DLD1 (cell line): ENCODE data around the gene LRIG1.

Experiments
- in situ Hi-C: cut with HindIII; loops from 2 replicates; pipeline ENCODE4 v1.10.0; 2017; ENCODE audit warnings: low sequenced_read_pairs

The LRIG1 gene

DNA sequence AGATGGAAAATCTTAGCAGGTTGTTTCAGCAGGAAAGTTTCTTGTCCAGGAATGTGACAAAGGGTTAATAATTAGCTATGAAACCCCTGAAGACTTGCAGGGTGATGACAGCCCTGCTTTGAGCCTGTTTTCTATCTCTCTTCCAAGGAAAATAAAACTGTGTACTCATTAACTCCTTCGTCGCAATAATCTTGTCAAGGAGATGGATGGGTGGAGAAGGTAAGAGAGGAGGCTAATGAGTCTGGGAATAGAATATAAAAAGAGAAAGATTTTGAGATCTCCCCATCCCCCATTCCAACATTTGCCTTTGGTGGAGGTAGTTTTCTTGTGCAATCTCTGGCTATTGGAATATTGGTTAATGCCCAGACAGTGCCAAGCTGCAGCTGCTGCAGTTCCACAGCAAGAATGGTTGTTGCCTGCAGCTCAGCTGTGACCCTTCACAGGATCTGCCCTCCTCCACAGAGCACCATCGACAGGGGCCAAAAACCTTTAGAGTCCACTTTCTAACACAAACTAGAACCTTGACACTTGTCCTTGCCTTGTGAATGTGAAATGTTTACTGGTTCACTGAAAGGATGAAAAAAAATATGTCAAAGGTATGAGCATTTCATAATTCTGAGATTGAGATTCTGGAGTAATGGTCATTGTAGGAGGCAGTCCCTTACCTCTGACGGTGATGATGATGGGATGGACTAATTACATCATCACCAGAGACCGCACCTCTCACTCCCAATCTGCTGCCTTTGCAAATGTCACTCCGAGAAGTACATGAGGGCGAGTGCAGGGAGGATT is 4.2 kb upstream of the LRIG1 start:
- in situ Hi-C loops: no loop called here

DNA sequence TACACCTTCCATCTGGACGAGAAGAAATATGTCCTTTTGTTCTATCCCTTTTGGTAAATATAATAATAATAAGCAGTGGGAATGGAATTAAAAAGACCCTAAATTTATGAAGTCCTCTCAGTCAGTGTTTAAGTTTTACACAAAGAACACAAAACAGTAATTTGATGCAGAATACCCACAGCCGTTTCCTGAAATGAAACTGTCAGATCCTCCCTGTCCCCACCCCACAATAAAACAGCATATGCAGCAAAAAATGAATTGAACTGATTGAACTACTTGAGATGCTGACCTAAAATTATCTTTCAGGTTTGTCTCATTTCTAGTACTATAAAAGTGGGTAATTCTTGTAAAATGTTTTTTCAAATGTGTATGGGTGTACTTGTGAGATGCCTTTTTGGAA is 2.2 kb upstream of the LRIG1 start:
- in situ Hi-C loops: no loop called here

DNA sequence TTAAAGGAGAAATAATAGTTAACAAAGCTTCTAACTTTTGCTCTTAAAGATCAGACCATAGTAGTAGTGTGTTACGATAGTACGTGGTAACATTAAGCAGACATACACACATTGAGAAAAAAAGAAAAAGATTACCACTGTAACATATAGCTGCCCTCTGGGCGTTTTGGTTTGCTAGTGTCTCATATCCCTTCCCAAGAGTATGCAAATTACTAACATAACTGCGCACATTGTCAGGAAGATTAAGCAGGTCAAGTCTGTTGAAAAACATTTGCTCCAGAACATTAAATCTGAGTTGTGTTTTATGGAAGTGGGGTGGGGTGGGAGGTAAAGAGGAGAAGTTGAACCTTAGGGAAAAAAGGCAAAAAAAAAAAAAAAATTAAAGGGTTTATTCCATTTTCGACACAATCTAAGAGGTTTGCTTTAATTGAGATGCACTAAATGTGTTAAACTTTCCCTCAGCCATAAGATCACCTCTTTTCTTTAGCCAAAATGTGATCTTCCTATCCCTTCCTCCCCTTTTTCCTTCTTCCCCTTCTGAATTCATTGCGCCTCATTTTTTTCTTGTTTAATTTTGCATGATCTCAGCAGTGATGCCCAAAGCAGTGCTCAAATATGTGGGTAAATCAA is 1.5 kb upstream of the LRIG1 start:
- in situ Hi-C loops: no loop called here

DNA sequence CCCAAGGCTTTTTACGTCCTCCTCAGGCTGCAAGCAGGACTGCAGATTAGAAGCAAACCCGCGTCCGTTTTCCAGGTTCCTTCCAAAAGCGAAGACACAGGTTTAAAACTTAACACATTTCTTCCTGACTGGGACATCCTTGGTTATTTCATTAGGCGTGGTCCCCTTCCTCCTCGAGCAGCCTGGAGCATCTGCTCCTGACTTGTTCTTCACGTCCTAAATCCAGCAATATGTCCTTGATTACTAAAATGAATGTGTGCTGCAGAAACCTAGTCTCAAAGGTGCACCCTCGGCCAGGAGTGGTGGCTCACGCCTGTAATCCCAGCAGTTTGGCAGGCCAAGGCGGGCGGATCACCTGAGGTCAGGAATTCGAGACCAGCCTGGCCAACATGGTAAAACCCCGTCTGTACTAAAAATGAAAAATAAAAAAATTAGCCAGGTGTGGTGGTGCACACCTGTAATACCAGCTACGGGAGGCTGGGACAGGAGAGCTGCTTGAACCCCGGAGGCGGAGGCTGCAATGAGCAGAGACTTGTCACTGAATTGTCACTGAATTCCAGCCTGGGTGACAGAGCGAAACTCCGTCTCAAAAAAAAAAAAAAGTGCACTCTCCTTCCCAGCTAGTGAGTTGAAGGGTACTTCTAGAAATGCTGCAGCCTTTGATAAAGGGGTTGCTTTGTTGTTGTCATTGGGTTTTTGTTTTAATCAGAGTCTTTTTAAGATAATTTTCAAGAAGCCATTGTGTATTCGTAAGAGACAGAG is 842 bp upstream of the LRIG1 start:
- in situ Hi-C loops: no loop called here

DNA sequence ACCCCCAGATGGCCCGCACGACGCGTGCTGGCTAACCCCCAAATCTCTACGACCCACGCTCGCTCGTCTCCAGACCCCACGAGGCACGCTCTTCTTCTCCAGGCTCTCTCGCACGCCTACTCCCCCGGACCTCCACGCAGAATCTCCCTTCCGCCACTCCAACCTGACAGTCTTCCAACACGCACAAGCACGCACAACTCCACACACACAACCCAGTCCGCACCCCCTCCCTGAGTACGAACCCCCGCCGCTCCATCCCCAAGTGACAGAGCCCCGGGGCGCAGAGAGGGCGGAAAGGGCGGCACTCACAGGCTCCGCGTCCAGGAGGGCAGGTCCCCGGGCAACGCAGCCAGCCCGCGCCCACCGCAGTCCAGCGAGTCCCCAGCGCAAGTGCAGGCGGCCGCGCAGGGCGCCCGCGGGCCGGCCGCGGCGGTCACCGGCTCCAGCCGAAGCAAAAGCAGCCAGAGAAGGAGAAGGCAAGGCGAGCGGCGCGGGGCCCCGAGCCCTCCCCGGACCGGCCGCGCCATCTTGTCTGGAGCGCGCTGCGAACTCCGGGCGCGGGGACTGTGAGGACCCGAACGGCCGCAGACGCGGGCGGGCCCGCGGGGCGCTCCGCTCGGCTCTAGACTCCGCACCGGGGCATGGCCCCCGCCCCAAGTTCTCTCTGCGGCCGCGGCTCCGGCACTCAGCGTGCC is 794 bp downstream of the LRIG1 start:
- in situ Hi-C loops: no loop called here

DNA sequence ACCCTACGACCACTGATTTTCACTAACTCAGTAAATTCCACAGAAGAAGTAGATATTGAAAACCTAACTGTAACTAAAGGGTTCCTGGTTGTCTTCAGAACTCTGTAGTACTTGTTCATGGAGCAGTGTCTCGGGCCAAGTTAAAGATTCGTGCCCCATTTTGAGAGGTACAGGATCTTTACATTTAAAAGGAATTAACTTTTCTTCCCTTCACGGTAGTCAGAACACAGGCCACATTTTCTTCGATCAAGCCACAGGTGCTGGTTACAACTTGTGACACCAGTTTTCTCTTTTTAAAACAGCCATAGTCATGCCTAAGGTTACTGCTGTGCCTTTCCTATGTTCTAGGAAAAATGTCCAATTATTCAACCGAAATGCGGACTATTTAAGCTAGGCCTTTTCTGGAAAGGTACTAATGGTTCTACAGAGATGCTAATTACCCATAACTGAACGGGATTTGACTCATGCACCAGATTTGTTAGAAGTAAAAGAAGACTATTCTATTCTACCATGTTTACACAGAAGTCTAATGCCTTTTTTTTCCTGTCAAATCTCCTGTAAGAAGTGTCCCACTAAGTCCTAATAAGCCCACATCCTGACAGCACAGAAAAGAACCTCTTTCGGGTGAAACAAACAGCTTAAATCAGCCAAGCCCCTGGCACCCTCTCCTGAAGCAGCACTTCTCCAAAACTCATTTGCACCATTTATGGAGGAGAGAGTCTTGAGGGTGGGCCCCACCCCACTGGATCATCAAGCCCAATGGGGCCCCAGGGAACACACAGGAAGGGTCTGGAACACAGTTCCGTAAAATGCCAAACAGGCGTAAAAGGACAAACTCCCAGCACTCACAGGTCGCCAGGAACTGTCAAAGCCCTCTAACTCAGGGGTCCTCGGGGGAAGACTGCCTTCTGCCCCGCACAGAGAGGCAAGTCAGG is 1.9 kb downstream of the LRIG1 start:
- in situ Hi-C loops: no loop called here

DNA sequence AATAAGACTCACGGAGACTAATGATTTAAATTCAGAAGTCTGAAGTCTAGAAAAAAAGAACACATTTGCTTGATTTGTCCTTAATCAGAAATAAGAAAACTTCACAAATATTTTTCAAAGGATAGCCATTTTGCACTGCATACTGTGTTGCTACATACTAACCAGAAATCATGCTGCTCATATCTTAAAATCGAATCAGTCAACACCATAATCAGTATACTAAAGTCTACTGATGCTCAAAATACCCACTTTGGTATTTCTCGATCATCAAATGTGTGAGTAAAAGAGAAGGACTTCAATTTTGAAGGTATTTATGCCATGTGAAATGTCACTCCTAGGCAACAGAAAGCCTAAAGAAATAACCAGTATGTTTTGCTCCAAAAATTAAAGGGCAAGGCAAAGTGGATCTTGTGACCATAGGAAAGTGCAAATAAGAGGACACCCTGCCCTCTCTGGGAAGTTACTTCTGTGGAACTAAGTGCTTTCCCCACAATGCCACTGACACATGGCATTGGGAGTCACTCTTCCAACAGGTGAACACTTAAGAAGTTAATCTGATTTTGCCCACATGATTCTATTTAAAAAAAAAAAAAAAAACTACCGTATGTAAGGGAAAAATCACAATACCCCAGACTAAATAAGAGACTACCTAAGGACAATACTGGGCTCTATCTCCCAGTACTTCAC is 2.7 kb downstream of the LRIG1 start:
- in situ Hi-C loops: no loop called here

DNA sequence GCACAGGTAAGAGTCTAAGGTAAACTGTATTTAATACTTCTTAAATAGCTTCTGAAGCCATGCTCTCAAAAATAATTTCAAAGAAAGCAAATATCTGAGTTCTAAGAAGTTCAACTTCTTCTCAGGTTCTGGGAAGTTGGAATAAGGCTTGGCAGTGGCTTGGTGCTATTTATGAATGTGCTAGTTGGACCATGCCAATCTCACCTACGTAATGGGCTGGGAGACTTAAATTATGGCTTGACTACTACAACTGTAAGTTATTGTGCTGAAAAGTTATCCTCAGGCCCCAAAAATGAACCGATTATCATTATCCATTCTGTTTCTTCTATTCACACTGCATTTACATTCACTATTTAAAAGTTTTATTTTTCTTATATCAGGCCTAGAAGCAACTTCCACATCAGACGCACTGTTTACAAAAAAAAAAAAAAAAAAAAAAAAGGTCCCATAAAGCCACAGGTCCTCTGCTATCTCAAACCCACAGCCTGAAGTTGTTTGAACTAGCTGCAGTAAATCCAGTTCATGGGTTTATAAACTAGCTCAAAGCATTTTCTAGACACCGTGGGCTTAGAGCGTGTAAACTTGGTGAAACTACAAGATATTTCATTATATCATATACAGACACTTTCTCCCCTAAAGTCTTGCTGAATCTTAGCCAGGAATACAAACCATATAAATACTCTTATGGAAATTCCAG is 3.4 kb downstream of the LRIG1 start:
- in situ Hi-C loops: no loop called here

DNA sequence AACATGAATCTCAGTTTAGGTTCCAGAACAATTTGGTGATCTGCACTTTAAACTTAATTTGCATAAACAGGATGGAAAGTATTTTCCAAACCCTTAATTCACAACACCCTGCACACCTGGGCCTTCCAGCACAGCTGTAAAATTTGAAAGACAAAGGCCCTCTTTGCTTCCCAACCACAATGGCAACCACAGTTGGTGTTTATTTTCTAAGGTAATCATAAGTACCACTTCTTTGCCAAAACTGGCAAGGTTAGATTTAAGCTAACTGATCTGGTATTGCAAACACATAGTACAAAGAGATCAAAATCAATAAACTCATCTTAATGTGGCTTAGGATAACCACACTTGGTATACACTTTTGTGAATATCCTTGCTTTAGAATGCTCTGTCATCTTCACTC is 4.1 kb downstream of the LRIG1 start:
- in situ Hi-C loops: no loop called here

DNA sequence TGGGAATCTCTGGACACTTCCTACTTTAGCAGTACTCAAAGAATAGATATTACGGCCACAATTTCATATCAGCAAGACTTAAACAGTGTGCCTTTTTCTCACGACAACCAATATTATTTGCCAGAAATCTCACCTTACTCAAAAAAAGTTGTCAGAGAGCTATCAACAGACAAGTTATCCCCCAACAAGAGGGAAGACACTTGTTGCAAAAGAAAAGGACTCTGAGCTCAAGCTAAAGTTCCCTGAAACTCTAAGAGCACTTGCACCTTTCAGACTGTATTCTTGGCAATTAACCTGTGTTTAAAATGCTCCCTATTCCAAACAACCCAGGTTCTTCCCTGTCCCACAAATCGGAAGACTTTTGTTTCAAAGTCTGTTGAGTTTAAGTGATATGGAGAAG is 4.5 kb downstream of the LRIG1 start:
- in situ Hi-C loops: no loop called here

DNA sequence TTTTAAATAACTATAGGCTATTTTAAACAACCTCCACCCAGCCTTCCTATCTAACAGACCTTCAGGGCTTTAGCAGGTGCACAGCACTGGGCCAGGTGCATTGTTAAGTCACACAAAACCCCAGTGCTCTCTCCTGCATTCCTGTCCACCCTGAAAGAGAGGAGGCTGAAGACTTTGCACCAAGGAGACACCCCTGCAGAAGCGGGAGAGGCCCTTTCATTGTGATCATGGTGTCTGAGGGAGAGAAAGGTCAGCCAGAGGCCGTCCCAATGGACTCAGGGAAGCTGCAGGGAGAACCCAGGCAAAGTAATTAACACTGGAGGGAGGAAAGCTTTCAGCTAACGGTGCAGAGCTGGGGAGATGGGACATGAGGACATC is 5.2 kb downstream of the LRIG1 start:
- in situ Hi-C loops: no loop called here

DNA sequence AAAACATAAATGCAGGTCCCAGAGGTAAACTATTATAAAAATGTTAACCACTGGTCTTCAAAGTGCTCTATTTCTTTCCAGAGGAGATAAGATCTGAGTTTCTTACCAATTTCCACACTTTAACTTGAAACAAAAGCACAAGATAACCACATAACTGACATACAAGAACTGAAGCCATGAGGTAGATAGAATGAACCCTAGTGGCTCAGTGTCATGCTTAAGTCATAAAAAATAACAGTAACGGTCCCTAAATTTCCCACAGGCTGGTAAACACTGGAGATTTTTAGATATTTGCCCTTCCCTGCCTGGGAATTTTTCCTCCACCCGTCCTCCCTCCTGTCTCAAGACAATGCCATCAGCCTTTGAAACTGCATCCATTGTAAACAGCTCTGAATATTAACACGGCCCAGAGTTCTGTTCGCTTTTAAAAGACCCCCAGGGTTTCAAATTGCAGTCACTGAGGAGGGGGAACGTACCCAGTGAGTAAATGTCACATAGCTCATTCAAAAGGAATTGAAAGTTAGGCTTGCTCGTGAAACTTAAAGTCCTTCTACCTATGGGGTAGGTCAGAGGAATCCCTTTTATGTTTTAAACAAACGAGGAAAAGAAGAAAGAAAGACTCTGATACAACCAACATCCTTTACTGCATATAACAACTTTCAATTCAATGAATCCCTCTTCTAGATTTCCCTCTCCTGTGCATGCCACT is 5.7 kb downstream of the LRIG1 start:
- in situ Hi-C loops: no loop called here

DNA sequence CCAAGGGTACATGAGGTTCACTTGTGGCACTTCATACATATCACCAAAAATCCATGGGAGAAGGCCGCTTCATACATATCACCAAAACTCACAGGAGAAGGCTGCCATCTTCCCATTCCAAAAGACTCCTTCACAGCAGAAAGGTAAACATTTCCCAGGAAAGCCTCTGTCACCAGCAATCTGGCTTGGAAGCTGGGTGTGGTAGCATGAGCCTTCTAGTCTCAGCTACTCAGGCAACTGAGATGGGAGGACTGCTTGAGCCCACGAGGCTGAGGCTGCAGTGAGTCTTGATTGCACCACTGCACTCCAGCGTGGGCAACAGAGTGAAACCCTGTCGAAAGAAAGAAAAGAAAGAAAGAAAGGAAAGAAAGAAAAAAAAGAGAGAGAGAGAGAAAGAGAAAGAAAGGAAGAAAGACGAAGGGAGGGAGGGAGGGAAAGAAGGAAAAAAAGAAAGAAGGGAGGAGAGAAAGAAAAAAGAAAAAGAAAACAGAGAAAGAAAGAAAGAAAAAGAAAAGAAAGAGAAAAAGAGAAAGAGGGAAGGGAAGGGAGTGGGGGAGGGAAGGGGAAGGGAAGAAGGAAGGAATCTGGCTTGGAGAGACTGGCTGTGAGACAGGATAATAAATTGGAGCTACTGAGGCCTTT is 7.2 kb downstream of the LRIG1 start:
- in situ Hi-C loops: no loop called here

DNA sequence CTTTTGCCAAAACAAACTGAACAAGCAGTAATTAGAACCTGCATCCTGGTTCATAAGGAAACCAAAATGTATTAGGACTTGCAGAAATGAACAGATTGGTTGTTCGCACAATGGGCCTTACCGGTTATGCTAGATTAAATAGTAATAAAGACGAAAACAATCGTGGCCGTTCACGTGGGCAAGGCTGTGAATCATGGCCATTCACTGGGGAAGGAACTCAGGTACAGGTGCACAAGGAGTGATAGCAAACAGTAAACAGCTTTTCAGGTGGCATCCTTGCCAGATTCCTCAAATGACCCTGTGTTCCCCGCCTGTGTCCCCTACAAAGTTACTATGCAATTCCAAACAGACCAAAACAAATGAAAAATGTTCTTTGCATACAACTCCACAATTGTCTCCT is 8.2 kb downstream of the LRIG1 start:
- in situ Hi-C loops: no loop called here

DNA sequence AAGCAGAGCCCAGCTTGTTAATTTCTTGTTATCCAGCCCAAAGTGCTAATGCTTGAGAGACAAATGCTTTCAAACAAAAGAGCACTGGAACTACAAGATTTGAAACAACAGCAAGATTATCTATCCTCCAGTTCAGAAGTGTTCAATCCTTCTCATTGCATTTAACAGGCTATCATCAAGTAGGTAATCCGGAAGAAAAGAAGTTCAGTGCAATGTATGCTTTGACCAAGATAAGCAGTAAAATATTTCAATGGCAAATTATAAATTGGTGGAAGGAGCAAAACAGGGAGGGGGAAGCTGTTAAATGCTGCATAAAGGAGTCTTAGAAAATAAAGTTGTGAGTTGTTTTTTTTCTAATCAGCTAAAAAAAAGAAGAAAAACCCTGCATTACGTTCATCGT is 8.8 kb downstream of the LRIG1 start:
- in situ Hi-C loops: no loop called here

DNA sequence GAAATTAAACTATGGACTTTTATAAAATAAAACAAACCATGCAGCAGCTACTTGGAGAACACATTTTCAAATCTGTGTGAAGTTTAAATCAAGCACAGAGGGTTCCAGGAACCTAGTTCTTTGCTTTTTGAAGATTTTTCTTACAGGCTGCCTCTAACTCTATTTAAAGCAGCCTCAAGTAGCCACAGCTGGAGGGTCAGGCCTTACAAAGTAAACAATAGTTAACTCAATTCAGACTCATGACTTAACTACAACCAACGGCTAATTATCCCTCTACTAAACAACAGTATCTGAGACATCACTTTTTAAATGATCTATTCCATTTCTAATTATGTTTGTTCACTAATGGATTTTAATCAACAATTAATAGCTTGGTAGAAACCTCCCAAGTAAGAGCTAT is 9.8 kb downstream of the LRIG1 start:
- in situ Hi-C loops: no loop called here

DNA sequence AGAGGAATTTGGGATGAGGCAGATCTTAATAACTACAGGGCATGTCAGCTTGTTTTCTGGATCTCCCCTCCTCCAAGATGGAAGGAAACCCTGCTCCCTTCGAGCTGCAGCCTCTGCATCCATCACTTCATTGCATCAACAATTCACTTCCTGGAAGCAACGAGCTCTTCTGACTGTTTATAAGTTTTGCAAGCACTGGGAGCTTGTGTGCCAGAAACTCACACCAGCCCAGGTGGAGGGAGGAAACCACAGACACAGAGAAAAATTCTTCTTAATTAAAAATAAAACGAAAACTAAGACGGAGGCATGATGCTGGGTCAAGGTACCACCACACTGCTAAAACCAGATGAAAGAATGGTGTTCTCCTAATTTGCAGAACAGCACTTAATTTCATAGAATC is 10.6 kb downstream of the LRIG1 start:
- in situ Hi-C loops: no loop called here

DNA sequence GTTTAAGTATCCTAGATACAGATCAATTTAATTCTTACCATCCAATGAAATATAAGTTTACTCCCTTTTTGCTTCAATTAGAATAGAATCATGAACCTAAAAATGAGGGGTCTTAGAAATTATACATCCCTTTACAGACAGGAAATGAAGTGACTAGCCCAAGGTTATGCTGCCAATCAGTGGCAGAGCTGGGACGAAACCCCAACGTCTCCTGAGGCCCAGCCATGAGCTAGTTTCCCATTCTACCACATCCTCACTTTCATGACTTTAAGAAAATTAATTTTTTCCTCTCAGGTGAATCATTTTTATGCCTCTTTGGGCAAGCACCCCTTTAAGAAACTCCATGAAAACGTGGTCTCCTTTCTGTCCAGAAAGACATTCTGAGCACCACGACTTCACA is 11.2 kb downstream of the LRIG1 start:
- in situ Hi-C loops: no loop called here
